Stomach (tissue), 4 donors: ENCODE results near the gene PLGRKT.

Source experiments
- POLR2A ChIP-seq, 4 donors: fragments of 450-650 bp; IDR thresholded peaks; one replicate each; pipeline ENCODE4 v1.6.1; 2016; ENCODE audit warnings: antibody characterized with exemption in 4 of 4, control low read depth in 2 of 4, mild to moderate bottlenecking in 1 of 4, moderate library complexity in 1 of 4
- POLR2AphosphoS5 ChIP-seq, 3 donors: sonication (generic); formaldehyde crosslinking; IDR thresholded peaks; one replicate each; pipeline ENCODE4 v1.6.1; 2016; ENCODE audit warnings: antibody characterized with exemption in 3 of 3
- TF ChIP-seq, protein P1 (sequence below), 7 experiments: fragments of 450-650 bp in 4 of 7; fragments of 200-600 bp in 3 of 7; sonication (generic) in 3 of 7; IDR thresholded peaks; one replicate each; pipeline ENCODE4 v1.5.1; 2016 to 2019; ENCODE audit warnings: antibody characterized with exemption in 7 of 7, control low read depth in 2 of 7, mild to moderate bottlenecking in 1 of 7

DNA sequence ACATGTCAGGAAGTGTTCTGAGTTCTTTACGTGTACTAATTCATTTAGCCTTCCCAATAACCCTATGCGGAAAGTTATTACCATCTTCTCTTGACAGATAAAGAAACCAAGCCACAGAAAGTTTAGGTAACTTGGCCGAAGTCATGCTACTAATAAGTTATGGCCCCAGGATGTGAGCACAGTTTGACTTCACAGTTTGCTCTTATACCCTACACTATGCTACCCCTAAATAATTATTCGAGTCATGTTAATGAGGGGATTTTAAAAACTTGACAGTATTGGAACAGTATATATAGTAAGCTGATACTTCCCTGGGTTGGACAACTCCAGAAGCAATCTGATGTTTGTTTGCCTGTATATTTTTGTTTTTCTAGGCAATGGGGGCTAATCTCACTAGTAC, 43.2 kb upstream of the PLGRKT start:
- TF ChIP-seq POLR2A (IDR thresholded peaks at IDR 0.05) (no peak), POLR2AphosphoS5 (IDR thresholded peaks at IDR 0.05) (no peak)
- TF ChIP-seq, protein P1, sequence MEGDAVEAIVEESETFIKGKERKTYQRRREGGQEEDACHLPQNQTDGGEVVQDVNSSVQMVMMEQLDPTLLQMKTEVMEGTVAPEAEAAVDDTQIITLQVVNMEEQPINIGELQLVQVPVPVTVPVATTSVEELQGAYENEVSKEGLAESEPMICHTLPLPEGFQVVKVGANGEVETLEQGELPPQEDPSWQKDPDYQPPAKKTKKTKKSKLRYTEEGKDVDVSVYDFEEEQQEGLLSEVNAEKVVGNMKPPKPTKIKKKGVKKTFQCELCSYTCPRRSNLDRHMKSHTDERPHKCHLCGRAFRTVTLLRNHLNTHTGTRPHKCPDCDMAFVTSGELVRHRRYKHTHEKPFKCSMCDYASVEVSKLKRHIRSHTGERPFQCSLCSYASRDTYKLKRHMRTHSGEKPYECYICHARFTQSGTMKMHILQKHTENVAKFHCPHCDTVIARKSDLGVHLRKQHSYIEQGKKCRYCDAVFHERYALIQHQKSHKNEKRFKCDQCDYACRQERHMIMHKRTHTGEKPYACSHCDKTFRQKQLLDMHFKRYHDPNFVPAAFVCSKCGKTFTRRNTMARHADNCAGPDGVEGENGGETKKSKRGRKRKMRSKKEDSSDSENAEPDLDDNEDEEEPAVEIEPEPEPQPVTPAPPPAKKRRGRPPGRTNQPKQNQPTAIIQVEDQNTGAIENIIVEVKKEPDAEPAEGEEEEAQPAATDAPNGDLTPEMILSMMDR (IDR thresholded peaks at IDR 0.05): no peak
